Mesenchymal stem cell (in vitro differentiated cells and primary cell): ENCODE results near the gene KRTAP19-1.

Source experiments
- DNase-seq: peaks from one replicate; pipeline ENCODE4 v3.0.0-alpha.2; 2013
- H2AFZ ChIP-seq: one replicate; pipeline ENCODE4 v1.6.1; 2013; ENCODE audit warnings: low read depth, mild to moderate bottlenecking, control low read depth, inconsistent platforms, low read length, moderate library complexity
- H2AK5ac ChIP-seq: 2 replicates; pipeline ENCODE4 v1.6.1; 2013; ENCODE audit warnings: low read length, moderate library complexity, mild to moderate bottlenecking, inconsistent platforms; ENCODE audit not compliant: severe bottlenecking
- H2BK120ac ChIP-seq: one replicate; pipeline ENCODE4 v1.6.1; 2013; ENCODE audit warnings: low read depth, mild to moderate bottlenecking, inconsistent platforms, low read length, moderate library complexity
- H2BK12ac ChIP-seq, 2 experiments: one replicate each; pipeline ENCODE4 v1.6.1; 2013; ENCODE audit warnings: inconsistent platforms in 2 of 2, low read length in 2 of 2, mild to moderate bottlenecking in 2 of 2, moderate library complexity in 2 of 2, control low read depth in 1 of 2
- H2BK15ac ChIP-seq: one replicate; pipeline ENCODE4 v1.6.1; 2013; ENCODE audit warnings: mild to moderate bottlenecking, low read depth, inconsistent platforms; ENCODE audit not compliant: poor library complexity, severe bottlenecking
- H2BK5ac ChIP-seq: 2 replicates; pipeline ENCODE4 v1.6.1; 2013; ENCODE audit warnings: low read depth, mild to moderate bottlenecking, low read length, control low read depth, inconsistent platforms; ENCODE audit not compliant: poor library complexity, severe bottlenecking
- H3K14ac ChIP-seq, 2 experiments: one replicate each; pipeline ENCODE4 v1.6.1; 2013; ENCODE audit warnings: inconsistent platforms in 2 of 2, low read length in 2 of 2, control low read depth in 1 of 2, mild to moderate bottlenecking in 1 of 2, moderate library complexity in 1 of 2
- H3K18ac ChIP-seq, 2 experiments: one replicate each; pipeline ENCODE4 v1.6.1; 2013; ENCODE audit warnings: inconsistent platforms in 2 of 2, low read length in 2 of 2, control low read depth in 1 of 2, low read depth in 1 of 2, mild to moderate bottlenecking in 1 of 2
- H3K23ac ChIP-seq, 2 experiments: one replicate each; pipeline ENCODE4 v1.6.1; 2013; ENCODE audit warnings: inconsistent platforms in 2 of 2, low read length in 2 of 2, mild to moderate bottlenecking in 2 of 2, moderate library complexity in 2 of 2, control low read depth in 1 of 2
- H3K27ac ChIP-seq: 2 replicates; pipeline ENCODE4 v1.5.1; 2013; ENCODE audit warnings: mild to moderate bottlenecking, moderate library complexity, low read length, control low read depth, inconsistent platforms; ENCODE audit not compliant: poor library complexity, severe bottlenecking
- H3K27me3 ChIP-seq, 2 experiments: 2 replicates each; pipeline versions ENCODE4 v1.6.1 to v1.7.0; 2013; ENCODE audit warnings: low read length in 2 of 2, mild to moderate bottlenecking in 2 of 2, moderate library complexity in 2 of 2, control low read depth in 1 of 2, inconsistent platforms in 1 of 2; ENCODE audit not compliant: control insufficient read depth in 1 of 2, insufficient read depth in 1 of 2
- H3K36me3 ChIP-seq, 2 experiments: 2 replicates each; pipeline versions ENCODE4 v1.6.1 to v1.7.0; 2013; ENCODE audit warnings: low read length in 2 of 2, control low read depth in 1 of 2, inconsistent platforms in 1 of 2, low read depth in 1 of 2, mild to moderate bottlenecking in 1 of 2; ENCODE audit not compliant: insufficient read depth in 2 of 2, control insufficient read depth in 1 of 2
- H3K4ac ChIP-seq, 2 experiments: one replicate each; pipeline ENCODE4 v1.6.1; 2013; ENCODE audit warnings: inconsistent platforms in 2 of 2, low read length in 2 of 2, mild to moderate bottlenecking in 2 of 2, moderate library complexity in 2 of 2, control low read depth in 1 of 2, low read depth in 1 of 2
- H3K4me1 ChIP-seq: 2 replicates; pipeline ENCODE4 v1.6.1; 2013; ENCODE audit warnings: low read depth, low read length, control low read depth; ENCODE audit not compliant: control insufficient read depth, insufficient read depth
- H3K4me2 ChIP-seq: 2 replicates; pipeline ENCODE4 v1.6.1; 2013; ENCODE audit warnings: low read length, mild to moderate bottlenecking, inconsistent platforms; ENCODE audit not compliant: poor library complexity, severe bottlenecking
- H3K4me3 ChIP-seq, 2 experiments: 2 replicates each; pipeline versions ENCODE4 v1.5.1 to v1.7.0; 2013; ENCODE audit warnings: low read length in 2 of 2, mild to moderate bottlenecking in 2 of 2, control low read depth in 1 of 2, low read depth in 1 of 2; ENCODE audit not compliant: insufficient read depth in 1 of 2
- H3K79me1 ChIP-seq: replicated peaks from 2 replicates; pipeline ENCODE4 v1.6.1; 2013; ENCODE audit warnings: mild to moderate bottlenecking, control low read depth, low read length, inconsistent platforms; ENCODE audit not compliant: poor library complexity, severe bottlenecking
- H3K9ac ChIP-seq: 2 replicates; pipeline ENCODE4 v1.7.0; 2013; ENCODE audit warnings: mild to moderate bottlenecking, low read length, moderate library complexity
- H3K9me3 ChIP-seq: 2 replicates; pipeline ENCODE4 v1.7.0; 2013; ENCODE audit warnings: mild to moderate bottlenecking, low read length; ENCODE audit not compliant: control insufficient read depth
- H4K8ac ChIP-seq: one replicate; pipeline ENCODE4 v1.6.1; 2013; ENCODE audit warnings: inconsistent platforms, mild to moderate bottlenecking, low read length, moderate library complexity
- H4K91ac ChIP-seq: one replicate; pipeline ENCODE4 v1.6.1; 2013; ENCODE audit warnings: mild to moderate bottlenecking, low read length, inconsistent platforms
- WGBS: methylation state at CpG from one replicate; pipeline ENCODE4 v1.1.7; 2013; ENCODE audit warnings: mixed read lengths; 5-methylcytosine and 5-hydroxymethylcytosine counted together

The KRTAP19-1 gene

GRCh38 chr21:30468900-30469714 lies 11.1 kb downstream of the KRTAP19-1 start:
- H4K8ac ChIP-seq, result no peak overlapping the region
- no peak overlapping the region for H3K4ac ChIP-seq
- H2BK120ac ChIP-seq, result no peak overlapping the region
- no peaks in the 10 kb centered on the region for H3K4me1 ChIP-seq
- H3K14ac ChIP-seq, result no peak overlapping the region
- no peak overlapping the region for H4K91ac ChIP-seq
- no peak overlapping the region for H3K4me3 ChIP-seq
- WGBS, result 66% methylated on average over 3 of the region's 6 CpGs
- no peak overlapping the region for H2BK5ac ChIP-seq
- DNase-seq, result no peak
- H3K36me3 ChIP-seq, result no peaks in the 10 kb centered on the region
- H3K27ac ChIP-seq, result no peak overlapping the region
- no peak overlapping the region for H2BK15ac ChIP-seq
- H2AK5ac ChIP-seq, result no peak overlapping the region
- H3K4me2 ChIP-seq, result no peak overlapping the region
- H3K18ac ChIP-seq, result no peak overlapping the region
- no peaks in the 10 kb centered on the region for H3K27me3 ChIP-seq
- no peak overlapping the region for H2BK12ac ChIP-seq
- H3K9ac ChIP-seq, result no peak overlapping the region
- H2AFZ ChIP-seq, result no peak overlapping the region
- no peaks in the 10 kb centered on the region for H3K79me1 ChIP-seq
- H3K9me3 ChIP-seq, result no peaks in the 10 kb centered on the region
- no peak overlapping the region for H3K23ac ChIP-seq

DNA sequence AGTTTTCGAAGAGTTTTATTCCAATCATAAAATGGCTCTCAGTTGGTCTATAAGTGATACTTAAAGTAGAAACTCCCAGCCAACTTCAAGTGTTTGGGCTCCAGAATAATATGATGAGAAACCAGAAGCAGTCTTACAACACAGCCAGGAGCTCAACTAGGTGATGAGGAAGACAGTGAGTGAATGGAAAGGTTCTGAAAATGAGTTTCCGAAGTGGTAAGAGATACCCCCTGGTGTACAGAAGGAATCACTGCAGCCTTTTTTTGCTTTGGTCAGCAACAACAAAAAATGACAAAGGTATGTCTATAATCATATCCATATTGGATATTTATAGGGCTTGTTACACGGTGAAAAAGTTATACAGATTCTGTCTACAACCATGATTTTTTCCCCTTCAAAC lies 16.5 kb downstream of the KRTAP19-1 start:
- Histone ChIP-seq H3K18ac (no peak overlapping the region), H2BK15ac (no peak overlapping the region), H2BK12ac (no peak overlapping the region), H4K91ac (no peak overlapping the region), H3K36me3 (no peaks in the 10 kb centered on the region), H3K4me2 (no peak overlapping the region), H3K4ac (no peak overlapping the region), H3K14ac (no peak overlapping the region), H4K8ac (no peak overlapping the region), H3K23ac (no peak overlapping the region), H3K27ac (no peak overlapping the region), H2BK5ac (no peak overlapping the region), H3K79me1 (no peaks in the 10 kb centered on the region), H3K9me3 (no peaks in the 10 kb centered on the region), H2BK120ac (no peak overlapping the region), H2AFZ (no peak overlapping the region), H2AK5ac (no peak overlapping the region), H3K4me1 (no peaks in the 10 kb centered on the region), H3K27me3 (no peaks in the 10 kb centered on the region), H3K4me3 (no peak overlapping the region), H3K9ac (no peak overlapping the region)
- 40% methylated on average over 1 of the region's 3 CpGs for WGBS
- no peak for DNase-seq

- Histone ChIP-seq H3K79me1 (no peaks in the 10 kb centered on the region), H3K9ac (no peak overlapping the region), H4K91ac (no peak overlapping the region), H3K27me3 (no peaks in the 10 kb centered on the region), H3K4me1 (no peaks in the 10 kb centered on the region), H2BK15ac (no peak overlapping the region), H4K8ac (no peak overlapping the region), H2BK5ac (no peak overlapping the region), H3K23ac (no peak overlapping the region), H3K9me3 (no peaks in the 10 kb centered on the region), H3K14ac (no peak overlapping the region), H2BK120ac (no peak overlapping the region), H2BK12ac (no peak overlapping the region), H3K4ac (no peak overlapping the region), H2AFZ (no peak overlapping the region), H3K18ac (no peak overlapping the region), H3K27ac (no peak overlapping the region), H3K4me2 (no peak overlapping the region), H3K4me3 (no peak overlapping the region), H3K36me3 (no peaks in the 10 kb centered on the region), H2AK5ac (no peak overlapping the region)
- WGBS, result no CpG with 5 or more reads among the region's 3 CpGs
- no peak for DNase-seq
Measured at GRCh38 chr21:30448514-30448913, 31.7 kb downstream of the KRTAP19-1 start.

DNA sequence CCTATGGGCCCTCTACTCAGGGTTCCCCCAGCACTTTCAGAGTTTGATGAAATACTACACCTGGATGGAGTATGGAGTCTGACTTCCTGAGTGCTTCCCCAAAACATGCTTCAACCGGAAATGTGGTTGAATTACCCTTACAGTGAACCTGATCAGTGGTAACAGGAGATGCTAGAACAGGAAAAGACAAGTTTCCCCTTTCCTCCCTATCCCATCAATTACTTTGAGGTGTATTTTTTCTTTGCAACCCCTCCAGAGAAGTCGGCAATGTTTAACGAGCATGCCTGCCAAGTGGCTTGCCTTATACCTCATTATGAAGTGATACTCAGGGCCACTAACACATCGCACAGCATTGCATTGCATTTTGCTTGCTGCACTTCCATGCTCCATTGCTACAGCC lies 33.1 kb downstream of the KRTAP19-1 start:
- Histone ChIP-seq H3K4me2 (no peak overlapping the region), H3K4ac (no peak overlapping the region), H3K27ac (no peak overlapping the region), H3K14ac (no peak overlapping the region), H4K8ac (no peak overlapping the region), H2BK12ac (no peak overlapping the region), H3K9ac (no peak overlapping the region), H3K18ac (no peak overlapping the region), H2BK15ac (no peak overlapping the region), H4K91ac (no peak overlapping the region), H2AK5ac (no peak overlapping the region), H3K9me3 (no peaks in the 10 kb centered on the region), H3K4me1 (no peaks in the 10 kb centered on the region), H3K79me1 (no peaks in the 10 kb centered on the region), H2BK120ac (no peak overlapping the region), H3K27me3 (no peaks in the 10 kb centered on the region), H3K4me3 (no peak overlapping the region), H3K36me3 (no peaks in the 10 kb centered on the region), H2BK5ac (no peak overlapping the region), H2AFZ (no peak overlapping the region), H3K23ac (no peak overlapping the region)
- no peak for DNase-seq
- WGBS, result 53% methylated on average over 4 of the region's 4 CpGs
